GM19240 (cell line): ENCODE data around the gene ECI1.
"Not testable (repeated sequence)": the region's sequence is repeated elsewhere in the genome, so short reads cannot be mapped to it uniquely, and the experiment has no call there.

Source experiments
- DNase-seq: peaks from one replicate; pipeline ENCODE4 v3.0.0; 2011; ENCODE audit warnings: low spot score; ENCODE audit not compliant: insufficient read length

ECI1 gene

GRCh38 chr16:2211923-2212347 is 39.5 kb downstream of the ECI1 start:
- no peak for DNase-seq

GRCh38 chr16:2210386-2211365 is 40.7 kb downstream of the ECI1 start, which contains the start of gene BRICD5:
Gene BRICD5, minus strand, starts transcription at chr16:2210863. Its CDS starts 30 bp downstream, at chr16:2210833.
- no peak for DNase-seq

DNA sequence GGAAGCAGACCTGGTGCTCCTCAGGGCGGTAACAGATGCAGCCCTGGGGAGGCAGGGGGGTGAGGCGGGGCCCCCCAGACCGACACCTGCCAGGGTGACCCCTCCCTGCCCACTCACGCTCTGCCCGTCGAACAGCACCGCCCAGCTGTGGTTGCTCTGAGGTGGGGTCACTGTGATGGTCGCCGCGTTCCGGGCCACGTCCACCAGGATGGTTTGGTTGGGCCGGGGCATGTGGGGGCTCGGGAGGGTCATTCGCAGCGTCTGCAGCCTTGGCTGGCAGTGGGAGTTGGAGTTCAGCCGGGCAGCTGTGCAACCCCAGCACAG is 41.4 kb downstream of the ECI1 start:
- DNase-seq, result no peak

DNA sequence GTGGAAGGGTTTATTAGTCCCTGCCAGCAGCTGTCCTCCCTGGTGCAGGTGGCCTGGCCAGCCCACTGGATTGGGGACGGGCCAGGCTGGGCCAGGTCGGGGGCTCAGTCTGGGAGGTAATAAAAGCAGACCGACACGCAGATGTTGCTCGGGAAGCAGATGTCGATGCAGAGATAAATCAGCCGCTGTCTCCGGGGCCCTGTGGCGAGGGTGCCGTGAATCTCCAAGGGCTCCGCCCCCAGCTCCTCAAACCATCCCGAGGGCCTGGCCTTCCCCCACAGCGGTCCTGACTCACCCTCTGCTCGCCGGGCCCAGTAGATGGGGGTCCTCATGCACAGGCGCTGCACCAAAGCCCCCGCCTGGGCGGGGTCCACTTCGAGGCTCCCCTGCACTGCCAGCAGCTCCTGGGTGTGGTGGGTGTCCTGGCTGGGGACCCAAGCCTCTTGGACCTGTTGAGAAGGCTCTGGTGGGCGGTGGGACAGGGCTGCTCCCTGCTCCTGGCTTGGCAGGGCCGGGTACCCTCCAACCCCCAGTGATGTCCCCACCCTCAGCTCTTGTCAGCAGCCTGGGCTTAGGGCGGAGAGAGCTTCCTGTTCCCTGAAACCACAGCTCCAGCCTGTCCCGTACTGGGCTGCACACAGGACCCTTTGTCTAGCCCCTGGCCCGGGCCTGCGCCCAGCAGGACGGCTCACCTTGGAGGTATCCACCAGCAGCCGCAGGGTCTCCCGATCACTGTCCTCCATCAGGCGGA is 42.0 kb downstream of the ECI1 start:
- DNase-seq, result no peak

GRCh38 chr16:2208772-2209171 is 42.6 kb downstream of the ECI1 start:
- DNase-seq, result no peak

DNA sequence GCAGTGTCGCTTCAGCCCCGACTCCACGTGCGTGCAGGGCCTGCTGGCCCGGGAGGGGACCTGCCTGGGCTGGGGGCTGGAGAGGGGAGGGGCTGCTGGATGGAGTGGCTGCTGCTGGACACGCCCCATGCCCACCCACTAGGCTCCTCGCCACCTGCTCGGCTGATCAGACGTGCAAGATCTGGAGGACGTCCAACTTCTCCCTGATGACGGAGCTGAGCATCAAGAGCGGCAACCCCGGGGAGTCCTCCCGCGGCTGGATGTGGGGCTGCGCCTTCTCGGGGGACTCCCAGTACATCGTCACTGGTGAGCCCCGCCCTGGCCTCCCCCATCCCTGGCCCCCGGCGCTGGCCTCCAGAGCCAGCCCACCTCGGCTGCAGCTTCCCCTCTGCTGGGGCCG is 43.1 kb downstream of the ECI1 start:
- no peak for DNase-seq

- DNase-seq, result no peak
Observed at GRCh38 chr16:2207872-2208271, 43.5 kb downstream of the ECI1 start.

DNA sequence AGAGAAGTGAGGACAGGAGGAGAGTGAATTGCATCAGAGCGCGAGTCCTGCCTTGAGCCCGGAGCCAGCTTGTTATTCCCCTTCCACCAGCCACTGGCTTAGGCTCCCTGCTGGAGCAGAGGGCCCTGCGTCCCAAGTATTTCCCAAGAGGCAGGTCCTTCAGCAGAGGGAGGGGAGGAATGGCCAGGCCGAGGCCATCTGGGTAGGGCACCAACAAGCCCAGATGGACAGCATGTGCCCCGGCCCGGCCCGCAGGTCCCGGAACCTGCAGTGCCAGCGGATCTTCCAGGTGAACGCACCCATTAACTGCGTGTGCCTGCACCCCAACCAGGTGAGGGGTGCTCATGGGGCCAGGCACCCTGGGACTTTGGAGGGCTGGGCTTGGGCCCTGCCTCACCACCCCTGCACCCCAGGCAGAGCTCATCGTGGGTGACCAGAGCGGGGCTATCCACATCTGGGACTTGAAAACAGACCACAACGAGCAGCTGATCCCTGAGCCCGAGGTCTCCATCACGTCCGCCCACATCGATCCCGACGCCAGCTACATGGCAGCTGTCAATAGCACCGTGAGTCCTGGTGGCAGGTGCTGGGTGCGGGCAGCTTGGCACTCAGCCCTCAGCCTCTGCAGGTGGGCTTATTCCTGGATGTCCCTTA is 44.5 kb downstream of the ECI1 start:
- DNase-seq, result no peak

- no peak for DNase-seq
Observed at GRCh38 chr16:2206420-2206779, 45.0 kb downstream of the ECI1 start.

DNA sequence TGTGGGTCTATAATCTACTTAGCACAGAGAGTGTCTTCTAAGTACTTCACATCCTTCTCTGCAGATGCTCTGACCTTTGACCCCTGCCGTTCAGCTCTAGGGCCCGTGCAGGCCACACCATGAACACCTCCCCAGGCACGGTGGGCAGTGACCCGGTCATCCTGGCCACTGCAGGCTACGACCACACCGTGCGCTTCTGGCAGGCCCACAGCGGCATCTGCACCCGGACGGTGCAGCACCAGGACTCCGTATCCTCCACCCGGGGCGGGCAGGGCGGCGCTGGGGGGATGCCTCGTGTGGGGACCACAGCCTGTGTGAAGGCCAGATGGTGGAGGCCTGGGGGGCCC is 45.4 kb downstream of the ECI1 start:
- DNase-seq, result no peak

DNA sequence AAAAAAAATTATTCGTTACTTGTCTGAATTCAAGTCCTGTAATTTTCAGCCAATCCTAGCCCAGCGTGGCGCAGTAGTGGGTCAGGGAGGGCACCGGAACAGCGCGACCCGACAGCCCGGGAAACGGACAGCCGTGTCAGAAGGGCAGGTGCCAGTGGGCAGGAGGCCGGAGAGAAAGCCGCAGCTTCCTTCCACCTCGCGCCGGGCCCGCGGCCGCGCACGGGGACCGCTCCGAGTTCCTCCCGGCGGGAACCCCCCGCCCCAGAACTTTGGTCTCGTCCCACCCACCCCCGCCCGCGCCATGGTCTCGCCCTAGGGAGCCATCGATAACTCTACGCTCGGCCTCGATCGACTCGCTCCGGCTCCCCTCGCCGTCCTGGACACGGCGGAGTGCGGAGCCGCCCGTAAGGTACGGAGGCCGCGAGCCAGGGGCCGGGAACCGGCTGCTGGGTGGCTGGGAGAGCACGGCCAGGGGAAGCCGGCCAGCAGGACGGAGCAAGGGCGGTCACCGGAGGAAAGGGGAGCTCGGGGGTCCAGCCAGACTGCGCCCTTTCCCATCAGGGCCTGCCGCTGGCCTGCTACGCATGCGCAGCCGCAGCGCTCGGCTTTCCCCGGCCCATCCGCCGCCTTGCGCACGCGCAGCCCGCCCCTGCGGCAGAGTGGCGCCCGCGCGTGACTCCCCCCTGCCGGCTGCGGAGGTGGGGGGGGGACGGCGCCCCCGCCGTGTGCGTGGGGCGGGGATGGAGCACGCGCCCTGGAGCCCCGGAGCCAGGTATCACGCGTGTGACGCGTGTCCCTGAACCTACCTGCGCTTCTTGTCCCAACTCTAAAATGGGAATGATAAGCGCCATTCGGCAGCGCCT is 46.1 kb downstream of the ECI1 start, which contains the start of gene MLST8:
Gene MLST8, plus strand, starts transcription at position 351 of the 863 bp plus-strand sequence. CDS start 632 bp downstream, outside the sequence.
- peak; percentile 99 for DNase-seq

- no peak for DNase-seq
Observed at GRCh38 chr16:2204416-2205103, 46.8 kb downstream of the ECI1 start.

GRCh38 chr16:2203119-2203688 is 48.2 kb downstream of the ECI1 start:
- DNase-seq, result not testable (repeated sequence)

GRCh38 chr16:2200313-2200712 is 51.1 kb downstream of the ECI1 start:
- no peak for DNase-seq

DNA sequence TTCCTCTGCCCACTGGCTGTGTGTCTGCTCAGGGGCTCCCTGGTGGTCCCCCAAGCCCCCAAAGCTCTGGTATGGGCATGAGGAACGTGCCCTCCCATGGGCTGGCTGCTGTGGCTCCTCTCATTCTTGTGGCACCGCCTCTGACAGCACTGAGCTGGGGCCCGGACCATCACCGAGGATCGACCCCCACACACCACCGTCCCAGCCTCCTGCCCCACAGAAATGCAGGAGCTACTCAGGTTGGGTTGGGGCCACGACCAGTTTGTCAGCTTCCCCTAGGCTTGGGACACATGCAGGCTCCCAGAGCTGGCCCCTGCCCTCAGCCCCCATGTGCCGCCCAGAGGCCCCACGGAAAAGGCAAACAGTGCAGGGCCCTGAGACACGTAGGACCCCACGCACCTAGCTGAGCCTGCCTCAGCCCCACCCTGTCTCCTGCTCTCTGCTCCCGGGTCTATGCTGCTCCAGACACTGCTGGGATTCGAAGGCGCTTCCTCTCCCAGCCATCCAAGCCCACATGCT is 51.7 kb downstream of the ECI1 start:
- no peak for DNase-seq

DNA sequence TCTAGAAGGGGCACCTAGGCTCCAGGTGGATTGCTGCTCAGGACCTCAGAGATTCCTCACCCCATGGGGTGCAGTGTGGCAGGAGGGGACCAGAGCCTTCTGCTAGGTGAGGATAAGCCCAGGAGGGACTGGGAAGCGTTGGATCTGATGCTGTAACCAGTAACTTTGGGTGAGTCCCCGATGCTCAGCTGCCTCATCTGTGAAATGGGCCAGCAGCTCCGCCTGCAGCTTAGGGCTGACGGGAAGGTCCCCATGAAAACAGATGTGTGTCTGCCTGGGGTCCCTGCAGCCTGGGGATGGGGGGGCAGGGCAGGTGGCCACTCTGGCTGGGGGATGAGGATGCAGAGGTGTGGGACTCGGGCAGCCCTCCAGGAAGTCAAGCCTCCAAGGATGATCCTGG is 52.3 kb downstream of the ECI1 start:
- no peak for DNase-seq

- no peak for DNase-seq
Observed at GRCh38 chr16:2198283-2198682, 53.1 kb downstream of the ECI1 start.

DNA sequence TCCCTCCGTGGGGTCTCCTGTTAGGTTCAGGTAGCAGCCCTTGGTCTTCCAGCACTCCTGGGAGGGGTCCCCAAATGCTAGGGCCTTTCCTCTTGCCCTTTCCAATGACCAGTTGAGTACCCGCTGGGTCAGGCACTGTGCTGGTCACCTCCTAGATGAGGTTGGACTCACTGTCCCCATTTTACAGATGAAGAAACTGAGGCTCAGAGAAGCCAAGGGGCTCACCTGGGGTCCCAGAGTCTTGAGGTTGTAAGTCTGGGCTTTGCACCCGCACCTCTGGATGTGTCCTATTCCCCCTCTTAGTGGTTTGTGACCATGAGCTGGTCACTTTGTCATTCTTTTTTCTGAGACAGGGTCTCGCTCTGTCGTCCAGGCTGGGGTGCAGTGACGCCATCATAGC is 53.6 kb downstream of the ECI1 start:
- no peak for DNase-seq

DNA sequence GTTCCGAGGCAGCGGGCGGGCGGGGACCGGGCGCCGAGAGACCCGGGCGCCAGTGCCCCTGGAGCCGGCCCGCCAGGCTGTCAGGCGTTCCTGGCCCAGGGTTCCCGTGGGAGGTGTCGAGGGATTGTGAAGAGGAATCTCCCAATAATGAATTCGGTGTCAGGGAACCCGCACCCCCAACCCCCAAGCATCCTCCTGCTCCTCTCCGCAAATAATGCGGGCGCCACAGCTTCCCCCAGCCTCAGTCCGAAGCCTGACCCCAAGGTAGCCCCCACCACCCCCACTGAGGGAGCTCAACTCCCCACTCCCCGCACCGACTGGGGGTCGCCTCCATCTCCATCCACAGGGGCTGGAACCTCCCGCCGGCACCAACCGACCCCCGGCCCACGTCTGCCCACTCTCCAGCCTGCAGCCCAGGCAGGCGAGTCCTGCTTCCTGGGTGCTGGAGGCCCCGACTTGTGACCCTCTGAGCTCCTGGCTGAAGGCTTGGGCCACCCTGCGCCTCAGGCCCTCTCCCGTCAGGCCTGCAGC is 54.3 kb downstream of the ECI1 start:
- DNase-seq, result no peak
